CD4-positive, alpha-beta memory T cell (primary cell): ENCODE measurements around the gene CANT1. TPM values are rescaled to one million over a fixed set of nuclear protein-coding genes. Genes with fewer than 3 reads are reported as not detected.

Source experiments
- CTCF ChIA-PET: fragments of 350-600 bp; sonication (Branson Sonifier 250); formaldehyde crosslinking; loops from one replicate; lab custom pipeline; 2021; ENCODE audit warnings: inconsistent platforms; ENCODE audit not compliant: partially characterized antibody; lab: Charles Lee
- POLR2A ChIA-PET: fragments of 350-600 bp; sonication (Branson Sonifier 250); formaldehyde crosslinking; loops from one replicate; lab custom pipeline; 2021; ENCODE audit not compliant: partially characterized antibody; lab: Charles Lee
- DNase-seq, 5 donors: peaks; one replicate each; pipeline versions ENCODE4 v3.0.0 to v3.0.0-alpha.2; 2020 to 2022; ENCODE audit warnings: mixed read lengths in 1 of 5
- H3K27ac ChIP-seq: one replicate; pipeline ENCODE4 v1.7.0; 2013; ENCODE audit warnings: low read depth, low read length
- H3K27me3 ChIP-seq: 2 replicates; pipeline ENCODE4 v1.7.0; 2013; ENCODE audit warnings: mild to moderate bottlenecking, low read length, moderate library complexity; ENCODE audit not compliant: insufficient read depth
- H3K36me3 ChIP-seq: 2 replicates; pipeline ENCODE4 v1.7.0; 2013; ENCODE audit warnings: mild to moderate bottlenecking, low read length, moderate library complexity; ENCODE audit not compliant: insufficient read depth
- H3K4me1 ChIP-seq: 2 replicates; pipeline ENCODE4 v1.7.0; 2013; ENCODE audit warnings: mild to moderate bottlenecking, low read length, moderate library complexity; ENCODE audit not compliant: insufficient read depth
- H3K4me3 ChIP-seq, 2 donors: one replicate each; pipeline ENCODE4 v1.7.0; 2013; ENCODE audit warnings: low read length in 2 of 2, mild to moderate bottlenecking in 1 of 2
- H3K9me3 ChIP-seq, 2 donors: one replicate each; pipeline ENCODE4 v1.7.0; 2013; ENCODE audit warnings: low read length in 2 of 2, control low read depth in 1 of 2; ENCODE audit not compliant: control insufficient read depth in 1 of 2
- H3K27ac Mint-ChIP-seq, 7 donors: one replicate each; pipeline ENCODE4 v1.8.0; 2020 to 2021; ENCODE audit warnings: mixed read lengths in 7 of 7, mild to moderate bottlenecking in 6 of 7, inconsistent platforms in 3 of 7, moderate library complexity in 3 of 7
- H3K27me3 Mint-ChIP-seq, 2 donors: one replicate each; pipeline ENCODE4 v1.8.0; 2020 to 2021; ENCODE audit warnings: mixed read lengths in 2 of 2
- H3K36me3 Mint-ChIP-seq, 2 donors: one replicate each; pipeline ENCODE4 v1.8.0; 2020 to 2021; ENCODE audit warnings: mixed read lengths in 2 of 2, inconsistent platforms in 1 of 2, mild to moderate bottlenecking in 1 of 2
- H3K4me1 Mint-ChIP-seq, 4 donors: one replicate each; pipeline ENCODE4 v1.8.0; 2020 to 2021; ENCODE audit warnings: mixed read lengths in 4 of 4, mild to moderate bottlenecking in 1 of 4
- H3K4me3 Mint-ChIP-seq, 8 donors: one replicate each; pipeline ENCODE4 v1.8.0; 2020 to 2021; ENCODE audit warnings: mixed read lengths in 8 of 8, mild to moderate bottlenecking in 7 of 8, moderate library complexity in 6 of 8, inconsistent platforms in 3 of 8
- H3K9me3 Mint-ChIP-seq, 8 donors: one replicate each; pipeline ENCODE4 v1.8.0; 2020 to 2021; ENCODE audit warnings: mixed read lengths in 8 of 8, mild to moderate bottlenecking in 5 of 8, inconsistent platforms in 3 of 8, moderate library complexity in 1 of 8
- intact Hi-C: fragments of 100-400 bp; cut with micrococcal nuclease; formaldehyde crosslinking; loops from one replicate; pipeline ENCODE4 v1.15.1; 2023
- polyA plus RNA-seq, 2 donors: library from polyadenylated mRNA; unstranded; fragments of 300-500 nt; fragmentation: Illumina TruSeq; gene quantifications; one replicate each; pipeline ENCODE4 v1.2.3, GENCODE V29; 2021
- total RNA-seq, 2 experiments: library from RNA; stranded (reverse); gene quantifications; one replicate each; pipeline ENCODE4 v1.2.3, GENCODE V29; 2021

Gene CANT1
- total and polyA plus RNA-seq, 4 experiments from 2014 or later = 7.2 to 59.4 (median 34.2) TPM

GRCh38 chr17:79038545-79039135 is 29.1 kb upstream of the CANT1 start:
- Histone ChIP-seq H3K27me3 (no peaks in the 10 kb centered on the region), H3K4me1 (no peaks in the 10 kb centered on the region), H3K9me3 (no peaks in the 10 kb centered on the region), H3K27ac (no peak overlapping the region), H3K4me3 (no peak overlapping the region), H3K36me3 (no peaks in the 10 kb centered on the region)
- peaks cover 0 to under 1% (median 0%) of the 10 kb centered on the region in 8 donors for H3K9me3 Mint-ChIP-seq
- ChIA-PET POLR2A (no interaction called here), CTCF (no interaction called here)
- intact Hi-C loops = no loop called here
- no peak overlapping the region for H3K27ac Mint-ChIP-seq
- no peak overlapping the region for H3K4me3 Mint-ChIP-seq
- DNase-seq = no peak
- no peaks in the 10 kb centered on the region for H3K36me3 Mint-ChIP-seq
- peaks cover 0 to 4% (median 0%) of the 10 kb centered on the region in 4 donors for H3K4me1 Mint-ChIP-seq
- peaks cover 5 to 9% of the 10 kb centered on the region in 2 donors for H3K27me3 Mint-ChIP-seq

- POLR2A ChIA-PET = no interaction called here
- H3K9me3 Mint-ChIP-seq = peaks cover 0 to 1% (median 0%) of the 10 kb centered on the region in 8 donors
- Histone ChIP-seq H3K27ac (no peak overlapping the region), H3K4me3 (no peak overlapping the region), H3K4me1 (no peaks in the 10 kb centered on the region), H3K9me3 (no peaks in the 10 kb centered on the region), H3K27me3 (no peaks in the 10 kb centered on the region), H3K36me3 (no peaks in the 10 kb centered on the region)
- intact Hi-C loops = no loop called here
- no peaks in the 10 kb centered on the region for H3K36me3 Mint-ChIP-seq
- no peak overlapping the region for H3K27ac Mint-ChIP-seq
- DNase-seq = no peak
- peaks cover 10% of the 10 kb centered on the region in 2 donors for H3K27me3 Mint-ChIP-seq
- H3K4me3 Mint-ChIP-seq = no peak overlapping the region
- H3K4me1 Mint-ChIP-seq = no peaks in the 10 kb centered on the region
- CTCF ChIA-PET = interaction anchor here (1.0 to 1.7 kb wide), 2 partner anchors 9 to 15 kb away, joined by 3 to 10 read pairs; no protein-coding TSS in a partner anchor
Observed at GRCh38 chr17:79036596-79036995, 27.0 kb upstream of the CANT1 start.

- Mint-ChIP-seq H3K27ac (no peak overlapping the region), H3K36me3 (no peaks in the 10 kb centered on the region), H3K4me1 (no peaks in the 10 kb centered on the region), H3K9me3 (peaks cover 0 to 1% (median 0%) of the 10 kb centered on the region in 8 donors), H3K4me3 (no peak overlapping the region), H3K27me3 (peaks cover 10 to 12% of the 10 kb centered on the region in 2 donors)
- H3K36me3 ChIP-seq = no peaks in the 10 kb centered on the region
- DNase-seq = no peak
- CTCF ChIA-PET = interaction anchor here (1.0 to 1.7 kb wide), 2 partner anchors 9 to 14 kb away, joined by 3 to 10 read pairs; no protein-coding TSS in a partner anchor
- H3K4me3 ChIP-seq = no peak overlapping the region
- H3K4me1 ChIP-seq = no peaks in the 10 kb centered on the region
- H3K27ac ChIP-seq = no peak overlapping the region
- intact Hi-C loops = no loop called here
- POLR2A ChIA-PET = no interaction called here
- no peaks in the 10 kb centered on the region for H3K27me3 ChIP-seq
- no peaks in the 10 kb centered on the region for H3K9me3 ChIP-seq
Observed at GRCh38 chr17:79036181-79036580, 26.6 kb upstream of the CANT1 start.

- peaks cover 0 to 1% (median 0%) of the 10 kb centered on the region in 8 donors for H3K9me3 Mint-ChIP-seq
- no peak overlapping the region for H3K4me3 Mint-ChIP-seq
- H3K4me1 ChIP-seq = no peaks in the 10 kb centered on the region
- H3K27me3 ChIP-seq = no peaks in the 10 kb centered on the region
- no peaks in the 10 kb centered on the region for H3K36me3 Mint-ChIP-seq
- no peak overlapping the region for H3K27ac ChIP-seq
- POLR2A ChIA-PET = no interaction called here
- no peaks in the 10 kb centered on the region for H3K9me3 ChIP-seq
- CTCF ChIA-PET = interaction anchor here (1.4 to 1.7 kb wide), 2 partner anchors 9 to 12 kb away, joined by 4 to 10 read pairs; no protein-coding TSS in a partner anchor
- no peak overlapping the region for H3K27ac Mint-ChIP-seq
- H3K27me3 Mint-ChIP-seq = peaks cover 10 to 13% of the 10 kb centered on the region in 2 donors
- no peaks in the 10 kb centered on the region for H3K36me3 ChIP-seq
- intact Hi-C loops = no loop called here
- DNase-seq = no peak
- no peaks in the 10 kb centered on the region for H3K4me1 Mint-ChIP-seq
- H3K4me3 ChIP-seq = no peak overlapping the region
Observed at GRCh38 chr17:79035686-79036085, 26.1 kb upstream of the CANT1 start.

- POLR2A ChIA-PET = no interaction called here
- CTCF ChIA-PET = interaction anchor here (1.2 to 1.4 kb wide), 2 partner anchors 9 to 13 kb away, joined by 4 to 5 read pairs; no protein-coding TSS in a partner anchor
- peaks cover 12 to 13% of the 10 kb centered on the region in 2 donors for H3K27me3 Mint-ChIP-seq
Observed at GRCh38 chr17:79034931-79035485, 25.4 kb upstream of the CANT1 start.

GRCh38 chr17:79033741-79034501 is 24.4 kb upstream of the CANT1 start:
- Histone ChIP-seq H3K4me1 (no peaks in the 10 kb centered on the region), H3K9me3 (no peaks in the 10 kb centered on the region), H3K36me3 (no peaks in the 10 kb centered on the region), H3K27ac (no peak overlapping the region), H3K4me3 (no peak overlapping the region), H3K27me3 (peaks cover 4% of the 10 kb centered on the region)
- ChIA-PET POLR2A (no interaction called here), CTCF (interaction anchor here (1.2 to 2.0 kb wide), 3 partner anchors 10 to 358 kb away, joined by 4 to 5 read pairs (median 5); no protein-coding TSS in a partner anchor)
- no peak overlapping the region for H3K27ac Mint-ChIP-seq
- H3K27me3 Mint-ChIP-seq = peaks cover 17 to 20% of the 10 kb centered on the region in 2 donors
- no peak overlapping the region for H3K4me3 Mint-ChIP-seq
- H3K36me3 Mint-ChIP-seq = no peaks in the 10 kb centered on the region
- no peak for DNase-seq
- peaks cover 0 to 1% (median 0%) of the 10 kb centered on the region in 8 donors for H3K9me3 Mint-ChIP-seq
- H3K4me1 Mint-ChIP-seq = no peaks in the 10 kb centered on the region
- intact Hi-C loops = no loop called here

More at GRCh38 chr17:79034931-79035485, 25.4 kb upstream of the CANT1 start:
- Histone ChIP-seq H3K9me3 (no peaks in the 10 kb centered on the region), H3K36me3 (no peaks in the 10 kb centered on the region), H3K4me3 (no peak overlapping the region), H3K27me3 (no peaks in the 10 kb centered on the region), H3K4me1 (no peaks in the 10 kb centered on the region), H3K27ac (no peak overlapping the region)
- H3K36me3 Mint-ChIP-seq = no peaks in the 10 kb centered on the region
- no peak overlapping the region for H3K4me3 Mint-ChIP-seq
- H3K9me3 Mint-ChIP-seq = peaks cover 0 to 1% (median 0%) of the 10 kb centered on the region in 8 donors
- no peak for DNase-seq
- H3K4me1 Mint-ChIP-seq = no peaks in the 10 kb centered on the region
- no peak overlapping the region for H3K27ac Mint-ChIP-seq
- intact Hi-C loops = no loop called here
